RWPE1 (cell line): ENCODE data around the gene CCDC178.

Experiments
- CTCF ChIA-PET: fragments of 350-600 bp; sonication (Branson Sonifier 250); formaldehyde crosslinking; extraction: SDS; loops from one replicate; lab custom pipeline; 2021; lab: Yijun Ruan, JAX
- POLR2A ChIA-PET: fragments of 400-600 bp; formaldehyde crosslinking; extraction: SDS; loops from one replicate; lab custom pipeline; 2020; ENCODE audit warnings: antibody characterized with exemption; ENCODE audit not compliant: low non-redundant PET; lab: Yijun Ruan, JAX
- DNase-seq: peaks from one replicate; pipeline ENCODE4 v3.0.0; 2012; ENCODE audit warnings: low spot score
- H3K27ac ChIP-seq: fragments of 450-650 bp; 2 replicates; pipeline ENCODE4 v1.5.1; 2017
- TF ChIP-seq, protein P1 (sequence below): fragments of 450-650 bp; conservative IDR thresholded peaks from 2 replicates; pipeline ENCODE4 v1.5.1; 2017; ENCODE audit warnings: low read depth, mild to moderate bottlenecking

CCDC178 gene

GRCh38 chr18:32998921-32999320 is 441.6 kb downstream of the CCDC178 start:
- DNase-seq, result no peak
- CTCF ChIA-PET, result interaction anchor here (0.6 kb wide), 1 partner anchor 165 kb away, joined by 5 read pairs; no protein-coding TSS in a partner anchor

DNA sequence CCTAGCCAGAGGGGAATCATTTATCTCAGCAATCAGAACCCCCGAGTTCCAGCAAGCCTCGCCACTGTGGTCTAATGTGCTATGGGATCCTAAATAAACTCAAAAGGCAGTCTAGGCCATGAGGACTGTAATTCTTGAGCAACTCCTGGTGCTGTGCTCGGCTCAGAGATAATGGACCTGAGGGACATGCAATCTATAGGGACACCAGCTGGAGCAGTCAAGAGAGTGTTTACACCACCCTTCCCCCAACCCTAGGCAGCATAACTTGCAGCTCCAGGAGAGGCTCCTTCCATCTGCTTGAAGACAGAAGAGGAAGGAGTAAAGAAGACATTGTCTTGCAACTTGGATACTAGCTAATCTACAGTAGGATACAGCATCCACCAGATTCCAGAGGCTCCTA is 442.2 kb downstream of the CCDC178 start:
- H3K27ac ChIP-seq, result no peak overlapping the region
- TF ChIP-seq, protein P1, sequence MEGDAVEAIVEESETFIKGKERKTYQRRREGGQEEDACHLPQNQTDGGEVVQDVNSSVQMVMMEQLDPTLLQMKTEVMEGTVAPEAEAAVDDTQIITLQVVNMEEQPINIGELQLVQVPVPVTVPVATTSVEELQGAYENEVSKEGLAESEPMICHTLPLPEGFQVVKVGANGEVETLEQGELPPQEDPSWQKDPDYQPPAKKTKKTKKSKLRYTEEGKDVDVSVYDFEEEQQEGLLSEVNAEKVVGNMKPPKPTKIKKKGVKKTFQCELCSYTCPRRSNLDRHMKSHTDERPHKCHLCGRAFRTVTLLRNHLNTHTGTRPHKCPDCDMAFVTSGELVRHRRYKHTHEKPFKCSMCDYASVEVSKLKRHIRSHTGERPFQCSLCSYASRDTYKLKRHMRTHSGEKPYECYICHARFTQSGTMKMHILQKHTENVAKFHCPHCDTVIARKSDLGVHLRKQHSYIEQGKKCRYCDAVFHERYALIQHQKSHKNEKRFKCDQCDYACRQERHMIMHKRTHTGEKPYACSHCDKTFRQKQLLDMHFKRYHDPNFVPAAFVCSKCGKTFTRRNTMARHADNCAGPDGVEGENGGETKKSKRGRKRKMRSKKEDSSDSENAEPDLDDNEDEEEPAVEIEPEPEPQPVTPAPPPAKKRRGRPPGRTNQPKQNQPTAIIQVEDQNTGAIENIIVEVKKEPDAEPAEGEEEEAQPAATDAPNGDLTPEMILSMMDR, result no peak
- DNase-seq, result no peak
- CTCF ChIA-PET, result interaction anchor here (0.6 kb wide), 1 partner anchor 164 kb away, joined by 5 read pairs; no protein-coding TSS in a partner anchor
- POLR2A ChIA-PET, result no interaction called here

More at GRCh38 chr18:32998921-32999320, 441.6 kb downstream of the CCDC178 start:
- H3K27ac ChIP-seq, result no peak overlapping the region
- TF ChIP-seq, protein P1, result no peak
- POLR2A ChIA-PET, result no interaction called here

DNA sequence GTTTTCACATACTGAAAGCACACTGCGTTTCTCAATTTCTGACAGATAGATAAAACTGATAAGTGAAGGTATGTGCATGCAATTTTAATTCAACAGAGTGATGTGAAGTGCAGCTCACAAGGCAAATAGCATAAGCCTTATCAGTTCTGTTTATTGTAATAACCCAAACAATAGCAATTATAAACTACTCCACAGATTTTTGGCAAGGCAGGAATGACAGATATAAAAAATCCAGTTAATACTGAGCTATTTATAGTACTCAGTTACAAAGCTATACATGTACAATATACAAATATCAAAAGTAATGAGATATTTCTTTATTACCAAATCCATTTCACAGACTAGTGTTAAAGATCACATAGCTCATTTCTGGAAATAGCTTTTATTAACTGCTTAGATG is 456.8 kb downstream of the CCDC178 start:
- ChIA-PET POLR2A (no interaction called here), CTCF (no interaction called here)
- H3K27ac ChIP-seq, result no peak overlapping the region
- DNase-seq, result no peak
- TF ChIP-seq, protein P1, result no peak

DNA sequence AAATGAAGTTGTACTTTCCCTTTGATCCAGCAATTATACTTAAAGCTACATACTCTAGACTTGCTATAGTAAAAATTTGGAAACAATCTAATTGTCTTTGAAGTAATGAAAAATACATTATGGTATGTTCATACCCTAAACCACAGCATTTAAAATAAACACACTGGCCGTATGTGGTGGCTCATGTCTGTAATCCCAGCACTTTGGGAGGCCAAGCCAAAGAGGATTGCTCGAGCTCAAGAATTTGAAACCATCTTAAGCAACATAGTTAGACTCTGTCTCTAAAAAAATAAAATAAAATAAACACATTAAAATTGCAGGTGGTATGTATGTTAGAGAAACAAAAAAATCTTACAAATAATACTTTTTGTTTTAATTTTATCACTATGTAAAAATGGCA is 459.6 kb downstream of the CCDC178 start:
- H3K27ac ChIP-seq, result no peak overlapping the region
- no peak for DNase-seq
- POLR2A ChIA-PET, result no interaction called here
- CTCF ChIA-PET, result no interaction called here
- TF ChIP-seq, protein P1, result no peak

DNA sequence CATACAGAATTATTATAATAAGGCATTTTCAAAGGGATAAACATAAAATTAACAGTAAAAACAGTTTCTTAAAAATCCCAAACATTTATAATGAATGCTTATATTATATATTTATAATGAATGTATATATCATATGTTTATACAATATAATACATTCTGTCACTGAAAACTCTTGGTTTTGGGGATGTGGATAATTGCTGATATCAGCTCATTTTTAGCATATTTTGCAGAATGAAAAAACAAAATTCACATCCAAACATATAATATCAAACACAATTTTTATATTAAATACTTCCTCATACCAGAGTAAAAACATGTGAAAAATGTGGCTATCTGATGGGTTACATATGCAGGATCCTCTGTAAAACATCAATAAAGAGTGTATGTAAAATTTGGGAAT is 465.0 kb downstream of the CCDC178 start:
- TF ChIP-seq, protein P1, result no peak
- ChIA-PET POLR2A (no interaction called here), CTCF (interaction anchor here (0.6 kb wide), 1 partner anchor 451 kb away, joined by 3 read pairs; no protein-coding TSS in a partner anchor)
- no peak for DNase-seq
- H3K27ac ChIP-seq, result no peak overlapping the region

DNA sequence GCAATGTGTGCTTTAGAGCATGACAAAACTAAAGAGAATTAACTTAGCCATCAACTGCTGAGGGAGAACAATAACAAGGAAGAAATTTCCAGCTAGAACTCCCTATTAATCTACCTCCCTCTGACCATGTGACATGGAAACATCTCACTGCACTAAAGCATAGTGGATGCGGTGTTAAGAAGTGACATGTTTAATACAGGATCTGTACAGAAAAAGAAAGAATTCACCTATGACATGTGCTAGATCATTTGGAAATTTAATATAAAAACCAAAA is 465.4 kb downstream of the CCDC178 start:
- no peak overlapping the region for H3K27ac ChIP-seq
- POLR2A ChIA-PET, result no interaction called here
- TF ChIP-seq, protein P1, result no peak
- no peak for DNase-seq
- CTCF ChIA-PET, result interaction anchor here (0.6 kb wide), 1 partner anchor 452 kb away, joined by 3 read pairs; no protein-coding TSS in a partner anchor
